GM21576 (cell line): ENCODE results near the gene RHBDF1.

Experiments used
- ATAC-seq: cut with Tn5 transposase; IDR thresholded peaks from one replicate; pipeline ENCODE4 v1.9.1; 2021; ENCODE audit warnings: mild to moderate bottlenecking, moderate library complexity; ENCODE audit not compliant: unreplicated experiment

RHBDF1 gene

GRCh38 chr16:72561-73548 lies at the start of gene RHBDF1:
TSS of gene RHBDF1 (minus strand) at chr16:72631. CDS start at chr16:65015, 7,616 bp downstream.
- ATAC-seq, result no peak

- ATAC-seq, result no peak
These were observed 48.3 kb upstream of the RHBDF1 start for GRCh38 chr16:120756-121155.

- ATAC-seq, result no peak
These were observed 47.5 kb upstream of the RHBDF1 start for GRCh38 chr16:119835-120491.

- no peak for ATAC-seq
These were observed 46.9 kb upstream of the RHBDF1 start for GRCh38 chr16:119295-119694.

GRCh38 chr16:118857-119256 lies 46.4 kb upstream of the RHBDF1 start:
- ATAC-seq, result no peak

- ATAC-seq, result no peak
These were observed 45.2 kb upstream of the RHBDF1 start for GRCh38 chr16:117379-118365.

GRCh38 chr16:116015-116414 lies 43.6 kb upstream of the RHBDF1 start:
- ATAC-seq, result no peak

GRCh38 chr16:114327-114726 lies 41.9 kb upstream of the RHBDF1 start:
- no peak for ATAC-seq

GRCh38 chr16:112153-112840 lies 39.9 kb upstream of the RHBDF1 start:
- ATAC-seq, result no peak

GRCh38 chr16:106623-107324 lies 34.3 kb upstream of the RHBDF1 start:
- no peak for ATAC-seq

- no peak for ATAC-seq
These were observed 33.1 kb upstream of the RHBDF1 start for GRCh38 chr16:105521-105920.

GRCh38 chr16:104928-105327 lies 32.5 kb upstream of the RHBDF1 start:
- no peak for ATAC-seq

GRCh38 chr16:104355-104754 lies 31.9 kb upstream of the RHBDF1 start:
- ATAC-seq, result no peak

GRCh38 chr16:102060-102855 lies 29.8 kb upstream of the RHBDF1 start:
- ATAC-seq, result no peak

- ATAC-seq, result no peak
These were observed 29.2 kb upstream of the RHBDF1 start for GRCh38 chr16:101586-101985.

- no peak for ATAC-seq
These were observed 28.6 kb upstream of the RHBDF1 start for GRCh38 chr16:100989-101388.

GRCh38 chr16:97822-98221 lies 25.4 kb upstream of the RHBDF1 start:
- ATAC-seq, result no peak

- ATAC-seq, result peak; percentile 61
These were observed 24.5 kb upstream of the RHBDF1 start for GRCh38 chr16:96935-97381.

- no peak for ATAC-seq
These were observed 22.5 kb upstream of the RHBDF1 start for GRCh38 chr16:94918-95265.
